ENCODE results near the gene SNX22. TPM values are rescaled to one million over a fixed set of nuclear protein-coding genes. Genes with fewer than 3 reads are reported as not detected.

SNX22 gene
- total RNA-seq, 2 experiments from 2014 or later: 0.80 to 1.1 TPM

- DNase-seq: no peak
- ATAC-seq (ENCODE audit: low read depth): no peak
- Mint-ChIP-seq H3K9me3 (no peaks in the 10 kb centered on the region), H3K36me3 (peaks cover 25% of the 10 kb centered on the region), H3K27me3 (no peaks in the 10 kb centered on the region), H3K4me1 (no peaks in the 10 kb centered on the region), H3K27ac (no peak overlapping the region), H3K4me3 (no peak overlapping the region)
- POLR2A ChIA-PET: no interaction called here
Observed at GRCh38 chr15:64180235-64180824, 28.8 kb downstream of the SNX22 start.

- H3K9me3 Mint-ChIP-seq: no peaks in the 10 kb centered on the region
- no peak overlapping the region for H3K27ac Mint-ChIP-seq
- peaks cover 22% of the 10 kb centered on the region for H3K36me3 Mint-ChIP-seq
- H3K4me3 Mint-ChIP-seq: no peak overlapping the region
- no peaks in the 10 kb centered on the region for H3K27me3 Mint-ChIP-seq
- ATAC-seq (ENCODE audit: low read depth) (no peak), DNase-seq (no peak)
- POLR2A ChIA-PET: no interaction called here
- no peaks in the 10 kb centered on the region for H3K4me1 Mint-ChIP-seq
Observed at GRCh38 chr15:64182859-64183370, 31.4 kb downstream of the SNX22 start.

- Mint-ChIP-seq H3K27ac (no peak overlapping the region), H3K9me3 (no peaks in the 10 kb centered on the region), H3K4me1 (peaks cover 2% of the 10 kb centered on the region), H3K4me3 (no peak overlapping the region), H3K27me3 (no peaks in the 10 kb centered on the region), H3K36me3 (peaks cover 29% of the 10 kb centered on the region)
- DNase-seq (no peak), ATAC-seq (ENCODE audit: low read depth) (no peak)
- POLR2A ChIA-PET: interaction anchor here (0.7 kb wide), 1 partner anchor 191 kb away, joined by 3 read pairs; no protein-coding TSS in a partner anchor
Observed at GRCh38 chr15:64185146-64185911, 33.8 kb downstream of the SNX22 start.

GRCh38 chr15:64187396-64188191 is 36.1 kb downstream of the SNX22 start:
- Mint-ChIP-seq H3K9me3 (no peaks in the 10 kb centered on the region), H3K4me1 (peaks cover 2% of the 10 kb centered on the region), H3K27me3 (no peaks in the 10 kb centered on the region), H3K27ac (no peak overlapping the region), H3K4me3 (no peak overlapping the region), H3K36me3 (peaks cover 20% of the 10 kb centered on the region)
- DNase-seq (no peak), ATAC-seq (ENCODE audit: low read depth) (no peak)
- POLR2A ChIA-PET: no interaction called here

GRCh38 chr15:64191971-64192830 is 40.7 kb downstream of the SNX22 start:
- Mint-ChIP-seq H3K9me3 (no peaks in the 10 kb centered on the region), H3K36me3 (peaks cover 13% of the 10 kb centered on the region), H3K27ac (no peak overlapping the region), H3K4me1 (peaks cover 2% of the 10 kb centered on the region), H3K27me3 (no peaks in the 10 kb centered on the region), H3K4me3 (no peak overlapping the region)
- POLR2A ChIA-PET: no interaction called here
- ATAC-seq (ENCODE audit: low read depth): no peak
- DNase-seq: no peak

- H3K36me3 Mint-ChIP-seq: peaks cover 5% of the 10 kb centered on the region
- ATAC-seq (ENCODE audit: low read depth) (no peak), DNase-seq (no peak)
- H3K4me3 Mint-ChIP-seq: no peak overlapping the region
- H3K27me3 Mint-ChIP-seq: no peaks in the 10 kb centered on the region
- no peaks in the 10 kb centered on the region for H3K9me3 Mint-ChIP-seq
- no peak overlapping the region for H3K27ac Mint-ChIP-seq
- POLR2A ChIA-PET: no interaction called here
- H3K4me1 Mint-ChIP-seq: no peaks in the 10 kb centered on the region
Observed at GRCh38 chr15:64193971-64194370, 42.4 kb downstream of the SNX22 start.

GRCh38 chr15:64197425-64197824 is 45.9 kb downstream of the SNX22 start:
- ATAC-seq (ENCODE audit: low read depth): no peak

GRCh38 chr15:64205202-64205601 is 53.7 kb downstream of the SNX22 start:
- Mint-ChIP-seq H3K27me3 (no peaks in the 10 kb centered on the region), H3K4me3 (no peak overlapping the region), H3K27ac (no peak overlapping the region), H3K9me3 (no peaks in the 10 kb centered on the region), H3K36me3 (peaks cover 13% of the 10 kb centered on the region), H3K4me1 (no peaks in the 10 kb centered on the region)
- DNase-seq (no peak), ATAC-seq (ENCODE audit: low read depth) (no peak)
- POLR2A ChIA-PET: no interaction called here

More at GRCh38 chr15:64197425-64197824, 45.9 kb downstream of the SNX22 start:
- no peak for DNase-seq
- Mint-ChIP-seq H3K4me3 (no peak overlapping the region), H3K9me3 (no peaks in the 10 kb centered on the region), H3K27ac (no peak overlapping the region), H3K27me3 (no peaks in the 10 kb centered on the region), H3K36me3 (peaks cover 6% of the 10 kb centered on the region), H3K4me1 (no peaks in the 10 kb centered on the region)
- POLR2A ChIA-PET: no interaction called here

Other genes with a start within 250 kb of the SNX22 start
- 10 to 100 TPM; 13.4 to 17.6 TPM for gene DAPK2, start 105.2 kb upstream of the SNX22 start, total RNA-seq
- 10 to 100 TPM; 57.6 to 61.5 TPM for gene CIAO2A, start 57.9 kb upstream of the SNX22 start, total RNA-seq
- gene SNX1, start 55.7 kb upstream of the SNX22 start, total RNA-seq: 100 to 1,000 TPM; 119 to 126 TPM
- gene PPIB, start 11.3 kb downstream of the SNX22 start, total RNA-seq: 100 to 1,000 TPM; 225 to 227 TPM
- gene CSNK1G1, start 204.4 kb downstream of the SNX22 start, total RNA-seq: 10 to 100 TPM; 26.2 to 26.7 TPM
- 100 to 1,000 TPM in 1 of 2 experiments, 10 to 100 TPM in 1; 94.2 to 110 TPM for gene PCLAF, start 229.7 kb downstream of the SNX22 start, total RNA-seq
- gene TRIP4, start 236.1 kb downstream of the SNX22 start, total RNA-seq: 10 to 100 TPM; 23.7 to 25.7 TPM

Measured in activated naive CD8-positive, alpha-beta T cell treated with anti-CD3 and anti-CD28 coated beads, Interleukin-2, amount 10 ng/mL, durations not matched to agents 7 days and 5 days (primary cell).